ENCODE data around the gene C7. TPM values are rescaled to one million over a fixed set of nuclear protein-coding genes. Genes with fewer than 3 reads are reported as not detected.
"Not testable (repeated sequence)": the region's sequence is repeated elsewhere in the genome, so short reads cannot be mapped to it uniquely, and the experiment has no call there.

Gene C7
- 4.0 TPM for polyA plus RNA-seq (ENCODE audit: insufficient read length)

GRCh38 chr5:40909264-40909663 is at the start of gene C7:
C7 (plus strand) TSS chr5:40909497; CDS start chr5:40909611, 114 bp downstream.
- DNase-seq, result no peak

- no peak for DNase-seq
Measured at GRCh38 chr5:40860711-40861110, 48.6 kb upstream of the C7 start.

GRCh38 chr5:40865004-40865403 is 44.3 kb upstream of the C7 start:
- DNase-seq, result not testable (repeated sequence)

- DNase-seq, result no peak
Measured at GRCh38 chr5:40866844-40867243, 42.5 kb upstream of the C7 start.

- no peak for DNase-seq
Measured at GRCh38 chr5:40869384-40869783, 39.9 kb upstream of the C7 start.

- DNase-seq, result no peak
Measured at GRCh38 chr5:40871177-40871576, 38.1 kb upstream of the C7 start.

GRCh38 chr5:40872253-40872652 is 37.0 kb upstream of the C7 start:
- not testable (repeated sequence) for DNase-seq

GRCh38 chr5:40873286-40873880 is 35.9 kb upstream of the C7 start:
- DNase-seq, result no peak

- DNase-seq, result no peak
Measured at GRCh38 chr5:40875958-40876357, 33.3 kb upstream of the C7 start.

- DNase-seq, result no peak
Measured at GRCh38 chr5:40877371-40877988, 31.8 kb upstream of the C7 start.

GRCh38 chr5:40879163-40879942 is 29.9 kb upstream of the C7 start:
- peak; percentile 18 for DNase-seq

GRCh38 chr5:40882291-40882690 is 27.0 kb upstream of the C7 start:
- no peak for DNase-seq

- not testable (repeated sequence) for DNase-seq
Measured at GRCh38 chr5:40883051-40883450, 26.2 kb upstream of the C7 start.

- DNase-seq, result not testable (repeated sequence)
Measured at GRCh38 chr5:40895440-40896425, 13.6 kb upstream of the C7 start.

- peak; percentile 36 for DNase-seq
Measured at GRCh38 chr5:40904205-40904993, 4.9 kb upstream of the C7 start.

GRCh38 chr5:40904994-40905306 is 4.3 kb upstream of the C7 start:
- DNase-seq, result no peak

- no peak for DNase-seq
Measured at GRCh38 chr5:40906351-40906751, 2.9 kb upstream of the C7 start.

GRCh38 chr5:40909723-40910122 is 426 bp downstream of the C7 start:
- DNase-seq, result no peak

- no peak for DNase-seq
Measured at GRCh38 chr5:40911266-40911665, 2.0 kb downstream of the C7 start.

GRCh38 chr5:40914835-40915234 is 5.5 kb downstream of the C7 start:
- no peak for DNase-seq

- DNase-seq, result no peak
Measured at GRCh38 chr5:40915341-40915926, 6.1 kb downstream of the C7 start.

Measured in hindlimb muscle (tissue), 1 donor.